CD4-positive, alpha-beta T cell (primary cell): Measurements from ENCODE around the gene ACTR1B. TPM values are rescaled to one million over a fixed set of nuclear protein-coding genes. Genes with fewer than 3 reads are reported as not detected.

Experiments
- ATAC-seq: fragments of 200-7000 bp; cut with Tn5 transposase; one replicate; pipeline ENCODE4 v1.10.0; 2022; ENCODE audit warnings: mild to moderate bottlenecking; ENCODE audit not compliant: poor library complexity
- CTCF ChIA-PET: fragments of 350-600 bp; sonication (Branson Sonifier 250); formaldehyde crosslinking; loops from one replicate; lab custom pipeline; 2021; ENCODE audit warnings: antibody characterized with exemption, inconsistent platforms; lab: Charles Lee
- POLR2A ChIA-PET: fragments of 350-600 bp; sonication (Branson Sonifier 250); formaldehyde crosslinking; loops from one replicate; lab custom pipeline; 2021; ENCODE audit warnings: antibody characterized with exemption, inconsistent platforms; lab: Charles Lee
- DNase-seq, 14 experiments: peaks; one replicate each; pipeline ENCODE4 v3.0.0-alpha.2; 2013 to 2020; ENCODE audit warnings: mixed read lengths in 2 of 14
- H3K27ac ChIP-seq, 2 donors: one replicate each; pipeline versions ENCODE4 v1.5.1 to v1.7.0; 2013; ENCODE audit warnings: low read length in 2 of 2, low read depth in 1 of 2, mild to moderate bottlenecking in 1 of 2
- H3K27me3 ChIP-seq, 2 experiments: 1 replicate in 1 of 2; 2 replicates in 1 of 2; pipeline versions ENCODE4 v1.6.1 to v1.7.0; 2013; ENCODE audit warnings: low read length in 2 of 2, control low read depth in 1 of 2, mild to moderate bottlenecking in 1 of 2, moderate library complexity in 1 of 2; ENCODE audit not compliant: insufficient read depth in 2 of 2, control insufficient read depth in 1 of 2
- H3K36me3 ChIP-seq: one replicate; pipeline ENCODE4 v1.6.1; 2013; ENCODE audit warnings: low read length, control low read depth; ENCODE audit not compliant: insufficient read depth
- H3K4me1 ChIP-seq: one replicate; pipeline ENCODE4 v1.6.1; 2013; ENCODE audit warnings: low read length, control low read depth; ENCODE audit not compliant: insufficient read depth
- H3K4me3 ChIP-seq: one replicate; pipeline ENCODE4 v1.5.1; 2013; ENCODE audit warnings: mild to moderate bottlenecking, low read length, moderate library complexity
- H3K9me3 ChIP-seq, 2 experiments: 1 replicate in 1 of 2; 2 replicates in 1 of 2; pipeline versions ENCODE4 v1.6.1 to v1.7.0; 2013; ENCODE audit warnings: low read length in 2 of 2, mild to moderate bottlenecking in 2 of 2, control low read depth in 1 of 2, moderate library complexity in 1 of 2; ENCODE audit not compliant: control insufficient read depth in 1 of 2, insufficient read depth in 1 of 2
- H3K27ac Mint-ChIP-seq: one replicate; pipeline ENCODE4 v1.8.0; 2020; ENCODE audit warnings: mixed read lengths
- H3K27me3 Mint-ChIP-seq: one replicate; pipeline ENCODE4 v1.8.0; 2021; ENCODE audit warnings: mixed read lengths
- H3K36me3 Mint-ChIP-seq: one replicate; pipeline ENCODE4 v1.8.0; 2021; ENCODE audit warnings: low read depth, mixed read lengths
- H3K4me1 Mint-ChIP-seq: one replicate; pipeline ENCODE4 v1.8.0; 2021; ENCODE audit warnings: low read depth, mixed read lengths
- H3K4me3 Mint-ChIP-seq: one replicate; pipeline ENCODE4 v1.8.0; 2020; ENCODE audit warnings: mild to moderate bottlenecking, mixed read lengths
- H3K9me3 Mint-ChIP-seq: one replicate; pipeline ENCODE4 v1.8.0; 2020; ENCODE audit warnings: mixed read lengths
- intact Hi-C, 2 experiments: fragments of 100-400 bp; cut with DNase I in 1 of 2; cut with micrococcal nuclease in 1 of 2; formaldehyde crosslinking; loops; one replicate each; pipeline versions ENCODE4 v1.15.1 to v1.9.0; 2023 to 2025; cut with DNase I, micrococcal nuclease
- total RNA-seq, 174 experiments: library from RNA in 2 of 174; stranded (reverse) in 2 of 174; gene quantifications; one replicate each; pipeline ENCODE4 v1.2.3 and lab custom pipeline; 2021 to 2026
- TF ChIP-seq, protein P1 (sequence below): fragments of 200-600 bp; IDR thresholded peaks from one replicate; pipeline ENCODE4 v1.8.0; 2022; ENCODE audit warnings: antibody characterized with exemption, mild to moderate bottlenecking

Gene ACTR1B
- total RNA-seq, 2 experiments from 2014 or later, result 89.5 to 92.8 TPM

DNA sequence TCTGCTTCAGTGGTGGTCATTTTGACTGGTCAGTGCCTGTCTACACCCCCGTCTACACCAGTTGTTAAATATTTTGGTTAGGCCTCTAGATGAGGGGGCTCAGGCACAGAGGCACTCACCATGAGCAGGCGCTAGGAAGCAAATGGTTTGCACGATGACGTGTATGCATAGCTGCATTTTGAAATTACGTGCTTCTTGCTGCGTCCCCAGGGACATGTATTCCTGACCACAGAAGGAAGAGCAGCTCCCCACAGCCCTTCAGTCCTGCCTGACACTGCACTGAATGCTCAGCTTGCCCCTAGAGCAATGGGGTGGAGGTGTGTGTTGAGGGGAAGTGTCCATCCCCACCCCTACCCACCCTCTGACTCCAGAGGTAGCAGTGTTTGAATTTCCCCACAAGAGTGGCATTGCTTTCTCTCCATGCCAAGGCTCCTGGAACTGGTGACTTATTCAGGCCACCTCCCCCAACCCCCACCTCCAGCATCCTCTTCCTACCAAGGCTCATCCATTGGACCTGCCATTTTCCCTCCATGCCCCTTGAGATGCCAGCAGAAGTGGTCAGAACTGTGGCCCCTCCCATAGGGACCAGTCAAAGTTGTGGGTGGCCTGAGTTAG is 38.1 kb upstream of the ACTR1B start:
- no peaks in the 10 kb centered on the region for H3K36me3 Mint-ChIP-seq
- peaks cover 11% of the 10 kb centered on the region for H3K4me1 Mint-ChIP-seq
- Histone ChIP-seq H3K4me1 (peaks cover under 1% of the 10 kb centered on the region), H3K36me3 (no peaks in the 10 kb centered on the region), H3K27me3 (no peaks in the 10 kb centered on the region), H3K27ac (no peak overlapping the region), H3K9me3 (no peaks in the 10 kb centered on the region), H3K4me3 (no peak overlapping the region)
- ChIA-PET POLR2A (no interaction called here), CTCF (interaction anchor here (1.6 kb wide), 1 partner anchor 111 kb away, joined by 5 read pairs; no protein-coding TSS in a partner anchor)
- no peak overlapping the region for H3K27ac Mint-ChIP-seq
- TF ChIP-seq, protein P1, sequence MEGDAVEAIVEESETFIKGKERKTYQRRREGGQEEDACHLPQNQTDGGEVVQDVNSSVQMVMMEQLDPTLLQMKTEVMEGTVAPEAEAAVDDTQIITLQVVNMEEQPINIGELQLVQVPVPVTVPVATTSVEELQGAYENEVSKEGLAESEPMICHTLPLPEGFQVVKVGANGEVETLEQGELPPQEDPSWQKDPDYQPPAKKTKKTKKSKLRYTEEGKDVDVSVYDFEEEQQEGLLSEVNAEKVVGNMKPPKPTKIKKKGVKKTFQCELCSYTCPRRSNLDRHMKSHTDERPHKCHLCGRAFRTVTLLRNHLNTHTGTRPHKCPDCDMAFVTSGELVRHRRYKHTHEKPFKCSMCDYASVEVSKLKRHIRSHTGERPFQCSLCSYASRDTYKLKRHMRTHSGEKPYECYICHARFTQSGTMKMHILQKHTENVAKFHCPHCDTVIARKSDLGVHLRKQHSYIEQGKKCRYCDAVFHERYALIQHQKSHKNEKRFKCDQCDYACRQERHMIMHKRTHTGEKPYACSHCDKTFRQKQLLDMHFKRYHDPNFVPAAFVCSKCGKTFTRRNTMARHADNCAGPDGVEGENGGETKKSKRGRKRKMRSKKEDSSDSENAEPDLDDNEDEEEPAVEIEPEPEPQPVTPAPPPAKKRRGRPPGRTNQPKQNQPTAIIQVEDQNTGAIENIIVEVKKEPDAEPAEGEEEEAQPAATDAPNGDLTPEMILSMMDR, result no peak
- H3K9me3 Mint-ChIP-seq, result no peaks in the 10 kb centered on the region
- H3K27me3 Mint-ChIP-seq, result peaks cover 4% of the 10 kb centered on the region
- H3K4me3 Mint-ChIP-seq, result no peak overlapping the region
- ATAC-seq, result no peak
- DNase-seq, result no peak
- intact Hi-C loops, result loop anchor here in 1 of 2 experiments (2.0 kb wide), 1 partner anchor 683 kb away; no protein-coding TSS in a partner anchor

DNA sequence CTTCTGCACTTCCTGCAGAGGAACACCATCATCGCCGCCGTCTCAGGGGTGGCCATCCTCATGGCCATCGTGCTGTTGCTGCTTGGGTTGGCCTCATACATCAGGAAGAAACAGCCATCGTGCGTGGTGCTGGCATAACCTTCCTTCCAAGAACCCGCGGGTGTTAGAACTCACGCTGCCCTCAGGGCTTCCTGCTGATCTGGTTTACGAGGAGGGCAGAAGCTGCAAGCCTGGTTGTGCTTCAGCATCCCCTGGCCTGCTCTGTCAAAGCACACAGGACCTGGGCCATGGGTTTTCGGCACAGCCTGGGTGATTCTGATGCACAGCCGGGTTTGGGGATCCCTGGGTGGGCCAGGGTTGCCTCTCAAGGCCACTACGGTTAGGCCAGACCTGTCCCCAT is 37.3 kb upstream of the ACTR1B start:
- ATAC-seq (no peak), DNase-seq (peak in 1 of 14 experiments; percentile 6)
- ChIA-PET POLR2A (interaction anchor here (1.6 kb wide), 1 partner anchor 37 kb away, joined by 7 read pairs; the partner anchor contains the start of gene ACTR1B), CTCF (interaction anchor here (1.6 to 6.2 kb wide), 2 partner anchors 110 to 111 kb away, joined by 5 to 108 read pairs; partner anchors contain the start of gene ANKRD36B)
- no peak overlapping the region for H3K4me3 ChIP-seq
- Mint-ChIP-seq H3K4me3 (no peak overlapping the region), H3K4me1 (peaks cover 11% of the 10 kb centered on the region), H3K36me3 (no peaks in the 10 kb centered on the region), H3K27ac (no peak overlapping the region), H3K9me3 (no peaks in the 10 kb centered on the region), H3K27me3 (peaks cover 4% of the 10 kb centered on the region)
- H3K27me3 ChIP-seq, result no peaks in the 10 kb centered on the region
- H3K4me1 ChIP-seq, result peaks cover 2% of the 10 kb centered on the region
- no peaks in the 10 kb centered on the region for H3K9me3 ChIP-seq
- no peak overlapping the region for H3K27ac ChIP-seq
- TF ChIP-seq, protein P1, result no peak
- no peaks in the 10 kb centered on the region for H3K36me3 ChIP-seq
- intact Hi-C loops, result loop anchor here in 1 of 2 experiments (2.0 kb wide), 1 partner anchor 684 kb away; no protein-coding TSS in a partner anchor

DNA sequence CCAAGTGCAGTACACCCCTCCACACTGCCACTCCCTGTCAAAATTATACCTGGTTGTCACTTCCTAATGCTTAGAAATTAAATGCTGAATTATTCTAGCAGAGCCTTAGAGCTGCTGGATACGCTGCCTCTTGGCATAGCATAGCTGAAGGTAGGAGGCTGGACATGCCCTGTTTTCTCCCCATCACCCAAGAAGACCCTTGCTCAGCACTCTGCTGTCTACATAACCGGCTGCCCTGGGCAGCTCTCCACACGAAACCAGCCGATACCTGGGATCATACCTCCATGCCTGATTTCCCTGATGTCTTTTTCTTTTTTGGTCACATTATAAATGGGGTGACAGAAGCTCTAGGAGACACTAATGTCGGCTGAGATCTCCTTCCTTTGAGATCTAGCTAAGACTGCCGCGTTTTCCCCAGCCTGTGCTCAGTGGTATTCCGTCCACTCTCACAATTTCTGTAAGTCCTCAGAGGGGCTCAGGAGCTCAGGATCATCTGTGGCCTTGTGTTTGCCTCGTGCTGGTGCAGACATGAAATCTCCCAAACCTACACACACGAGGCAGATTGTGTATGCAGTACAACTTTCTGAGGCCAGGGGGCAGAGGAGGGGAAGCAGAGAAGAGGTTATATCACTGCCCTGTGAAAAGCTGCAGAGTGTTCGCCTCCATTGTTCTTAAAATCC is 36.1 kb upstream of the ACTR1B start:
- H3K27me3 ChIP-seq, result no peaks in the 10 kb centered on the region
- no peaks in the 10 kb centered on the region for H3K36me3 ChIP-seq
- Mint-ChIP-seq H3K36me3 (no peaks in the 10 kb centered on the region), H3K27me3 (peaks cover 4% of the 10 kb centered on the region), H3K4me3 (no peak overlapping the region), H3K27ac (no peak overlapping the region), H3K9me3 (no peaks in the 10 kb centered on the region), H3K4me1 (peaks cover 11% of the 10 kb centered on the region)
- CTCF ChIA-PET, result interaction anchor here (0.6 to 6.2 kb wide), 23 partner anchors 11 to 685 kb away, joined by 3 to 108 read pairs (median 4); partner anchors contain the start of genes ACTR1B, ANKRD36B, COX5B and ZAP70
- no peak overlapping the region for H3K4me3 ChIP-seq
- TF ChIP-seq, protein P1, result peak; percentile 63
- intact Hi-C loops, result loop anchor here (1.0 to 10.0 kb wide), 4 partner anchors 48 to 1635 kb away; partner anchors contain the start of gene COX5B (in 1 of the 2)
- H3K27ac ChIP-seq, result no peak overlapping the region
- peaks cover 2% of the 10 kb centered on the region for H3K4me1 ChIP-seq
- DNase-seq, result peak; percentile 44 to 78 (median 61)
- POLR2A ChIA-PET, result interaction anchor here (0.9 to 1.6 kb wide), 5 partner anchors 9 to 109 kb away, joined by 4 to 13 read pairs (median 5); partner anchors contain the start of gene ACTR1B
- no peaks in the 10 kb centered on the region for H3K9me3 ChIP-seq
- peak; percentile 91 for ATAC-seq
